ENCODE measurements around the gene DHX34.
"Not testable (repeated sequence)": the region's sequence is repeated elsewhere in the genome, so short reads cannot be mapped to it uniquely, and the experiment has no call there.

The DHX34 gene

DNA sequence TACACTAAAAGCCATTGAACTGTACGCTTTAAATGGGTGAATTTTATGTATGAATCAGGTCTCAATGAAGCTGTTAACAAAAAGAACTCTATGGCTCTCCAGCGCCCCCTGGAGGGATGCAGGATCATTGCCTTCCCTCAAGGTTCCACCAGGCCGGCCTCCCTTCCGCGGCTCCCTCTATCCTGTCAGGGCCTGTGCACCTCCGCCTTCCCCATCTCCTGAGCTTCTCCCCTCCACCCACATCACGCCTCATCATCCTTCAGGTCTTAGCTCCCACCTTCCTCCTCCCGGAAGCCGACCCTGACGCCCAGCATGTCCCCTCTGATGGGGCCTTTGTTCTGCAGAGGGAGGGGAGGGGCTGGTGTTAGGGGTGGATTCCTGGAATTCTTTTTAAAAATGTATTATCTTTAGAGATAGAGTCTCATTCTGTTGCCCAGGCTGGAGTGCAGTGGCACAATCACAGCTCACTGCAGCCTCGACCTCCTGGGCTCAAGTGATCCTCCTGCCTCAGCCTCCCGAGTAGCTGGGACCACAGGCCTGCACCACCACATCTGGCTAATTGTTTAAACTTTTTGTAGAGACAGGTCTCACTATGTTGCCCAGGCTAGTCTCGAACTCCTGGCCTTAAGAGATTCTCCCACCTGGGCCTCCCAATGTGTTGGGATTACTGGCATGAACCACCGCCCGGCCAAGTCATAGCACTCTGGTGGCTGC lies 42.6 kb downstream of the DHX34 start:
- peak; percentile 67 for DNase-seq

DNA sequence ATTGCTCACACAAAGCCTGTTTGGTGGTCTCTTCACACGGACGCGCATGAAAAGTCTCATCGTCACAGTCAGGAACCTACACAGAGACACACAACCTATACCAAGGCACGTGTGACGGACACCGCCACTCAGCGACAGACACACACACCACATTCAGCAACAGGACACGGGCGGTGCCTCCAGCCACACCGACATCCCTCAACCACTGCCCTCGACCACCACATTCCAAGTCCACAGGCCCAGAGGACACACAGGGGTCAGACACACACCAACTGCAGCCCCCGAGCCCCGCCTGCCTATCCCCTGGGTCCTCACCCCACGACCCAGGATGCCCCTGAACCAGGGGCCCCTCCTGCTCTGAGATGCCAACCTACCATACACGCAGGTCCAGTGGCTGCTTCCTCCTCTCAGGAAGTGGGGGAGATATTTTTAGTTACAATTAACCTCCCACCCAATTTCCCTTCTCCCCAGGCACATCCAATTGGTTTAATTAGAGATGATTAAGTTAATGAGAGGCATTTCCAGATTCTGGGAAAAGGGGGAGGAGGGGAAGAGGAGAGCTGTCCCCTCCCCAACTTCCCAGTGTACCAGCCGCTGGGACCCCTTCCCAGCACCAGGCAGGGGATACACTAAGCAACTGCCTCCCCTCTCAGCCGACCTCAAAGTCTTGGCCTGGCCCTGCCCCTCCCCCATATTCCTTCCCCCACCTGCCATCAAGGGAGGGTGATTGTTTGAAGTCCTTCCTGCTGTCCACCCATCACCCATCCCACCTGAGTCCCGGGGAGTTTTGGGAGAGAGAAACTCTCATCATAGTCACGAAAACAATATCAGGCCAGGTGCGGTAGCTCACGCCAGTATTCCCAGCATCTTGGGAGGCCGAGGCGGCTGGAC lies 49.8 kb downstream of the DHX34 start:
- DNase-seq, result no peak

DNA sequence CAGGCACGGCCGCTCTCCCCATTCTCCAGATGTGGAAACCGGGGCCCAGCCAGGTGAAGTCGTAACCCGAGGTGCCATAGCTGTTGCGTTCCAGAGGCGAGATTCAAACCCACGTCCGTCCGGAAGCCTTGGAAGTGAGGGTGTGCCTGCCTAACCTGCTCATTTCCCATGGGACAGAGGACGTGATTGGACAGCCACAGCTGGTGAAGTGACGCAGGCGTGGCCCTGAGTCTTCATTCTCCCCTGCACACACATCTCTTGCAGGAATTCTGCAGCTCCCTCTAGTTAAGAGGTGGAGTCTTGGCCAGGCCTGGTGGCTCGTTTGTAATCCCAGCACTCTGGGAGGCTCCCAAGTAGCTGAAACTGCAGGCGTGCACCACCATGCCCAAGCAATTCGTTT lies 53.4 kb downstream of the DHX34 start:
- no peak for DNase-seq

DNA sequence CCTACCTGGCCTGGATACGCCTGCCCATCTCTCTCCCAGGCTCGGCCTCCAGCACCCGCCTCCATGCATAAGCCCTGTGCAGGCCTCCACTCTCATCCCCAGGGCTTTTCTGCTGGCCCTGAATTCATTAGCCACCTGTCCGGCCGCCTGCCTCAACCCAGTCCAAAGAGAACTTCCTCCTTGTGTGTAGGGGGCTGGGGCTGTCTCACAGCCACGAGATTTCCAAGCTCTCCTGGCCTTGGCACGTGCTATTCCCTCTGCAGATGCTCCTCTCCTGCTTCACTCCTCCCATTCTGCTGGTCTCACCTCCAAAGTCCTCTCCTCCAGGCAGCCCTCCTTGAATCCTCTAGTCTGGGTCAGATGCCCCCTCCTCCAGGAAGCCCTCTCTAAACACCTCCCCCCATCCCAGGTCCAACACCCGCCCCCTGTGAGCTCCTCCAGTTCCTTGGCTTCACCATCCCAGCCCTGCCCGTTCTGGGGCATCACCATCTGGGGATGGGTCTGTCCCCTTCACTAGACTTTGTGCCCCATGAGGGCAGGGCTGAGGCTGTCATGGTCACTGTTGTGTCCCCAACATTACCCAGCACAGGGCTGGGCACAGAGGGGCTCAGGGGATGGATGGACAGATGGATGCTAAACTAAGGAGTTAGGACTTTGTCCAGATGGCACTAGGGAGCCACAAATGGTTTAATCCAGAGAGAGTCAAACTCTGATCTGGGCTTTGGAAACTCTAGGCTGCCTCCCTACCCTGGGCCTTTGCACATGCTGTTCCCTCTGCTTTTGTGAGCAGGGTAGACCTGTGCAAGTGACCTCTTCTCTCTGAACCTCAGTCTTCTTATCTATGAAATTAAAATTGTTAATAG lies 55.5 kb downstream of the DHX34 start:
- DNase-seq, result no peak

DNA sequence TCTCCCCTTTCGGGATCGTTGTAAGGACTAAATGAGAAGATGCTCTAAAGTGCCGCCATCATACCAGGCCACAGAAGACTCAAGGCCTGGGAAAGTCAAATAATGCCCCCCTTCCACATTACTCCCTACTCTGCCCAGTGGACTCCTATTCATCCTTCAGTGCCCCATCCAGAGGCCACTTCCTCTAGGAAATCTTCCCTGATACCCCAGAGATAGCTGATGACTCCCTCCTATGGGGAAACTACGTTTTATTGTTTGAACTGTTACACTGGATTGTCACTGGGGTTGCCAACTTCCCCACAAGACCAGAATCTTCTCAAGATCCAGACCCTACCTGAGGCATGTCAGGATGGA lies 56.1 kb downstream of the DHX34 start:
- DNase-seq, result no peak

DNA sequence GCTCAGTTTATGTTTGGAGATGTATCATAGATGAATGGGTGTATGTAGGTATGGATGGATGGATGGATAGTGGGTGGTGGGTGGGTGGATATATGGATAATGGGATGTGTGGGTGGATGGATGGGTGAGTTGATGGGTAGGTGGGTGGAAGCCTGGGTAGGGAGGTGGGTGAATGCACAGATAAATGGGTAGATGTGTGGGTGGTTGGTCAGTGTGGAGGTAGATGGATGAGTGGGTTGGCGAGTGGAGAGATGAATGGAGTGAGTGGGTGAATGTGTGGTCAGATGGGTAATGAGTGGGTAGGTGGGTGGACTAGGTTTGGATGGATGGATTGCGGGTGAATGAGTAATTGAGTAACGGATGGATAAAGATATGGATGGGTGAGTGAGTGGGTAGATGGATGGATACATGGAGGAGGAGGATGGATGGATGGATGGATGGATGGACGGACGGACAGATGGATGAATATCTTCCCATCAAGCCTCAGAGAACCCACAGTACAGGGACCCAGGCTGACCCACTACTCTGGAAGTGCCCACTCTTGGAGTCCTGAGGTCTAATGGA lies 56.8 kb downstream of the DHX34 start:
- DNase-seq, result no peak

DNA sequence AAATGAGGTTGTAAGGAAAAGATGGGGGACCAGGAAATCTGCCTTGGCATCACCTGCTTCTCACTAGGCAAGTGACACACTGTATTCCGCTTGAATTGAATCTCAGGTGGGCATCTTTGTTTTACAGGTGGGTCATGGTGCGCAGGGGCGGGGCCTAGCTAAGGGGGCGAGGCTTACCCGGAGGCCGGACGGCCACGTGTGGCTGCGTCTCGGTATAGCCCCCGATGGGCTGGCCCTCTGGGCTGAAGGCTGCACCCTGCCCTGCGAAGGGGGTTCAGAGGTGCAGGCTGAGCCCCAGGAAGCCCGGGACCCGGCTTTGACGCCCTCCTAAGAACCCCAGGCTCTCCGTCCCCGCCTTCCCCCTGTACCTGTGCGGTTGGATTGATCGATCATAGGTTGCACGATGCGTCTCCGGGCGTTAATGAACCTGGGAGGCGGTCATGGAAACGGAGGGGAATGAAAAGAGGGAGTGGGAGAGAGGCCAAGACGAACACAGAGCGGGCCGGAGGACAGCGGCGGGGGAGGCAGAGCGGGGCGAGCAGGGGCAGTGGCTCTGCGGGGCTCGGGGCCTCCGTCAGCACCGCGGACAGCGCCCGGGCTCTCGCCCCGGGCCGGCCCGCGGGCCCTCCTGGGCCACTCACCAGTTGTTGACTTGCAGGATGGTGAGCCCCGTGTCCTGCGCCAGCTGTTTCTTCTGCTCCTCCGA lies 57.7 kb downstream of the DHX34 start:
- DNase-seq, result no peak

DNA sequence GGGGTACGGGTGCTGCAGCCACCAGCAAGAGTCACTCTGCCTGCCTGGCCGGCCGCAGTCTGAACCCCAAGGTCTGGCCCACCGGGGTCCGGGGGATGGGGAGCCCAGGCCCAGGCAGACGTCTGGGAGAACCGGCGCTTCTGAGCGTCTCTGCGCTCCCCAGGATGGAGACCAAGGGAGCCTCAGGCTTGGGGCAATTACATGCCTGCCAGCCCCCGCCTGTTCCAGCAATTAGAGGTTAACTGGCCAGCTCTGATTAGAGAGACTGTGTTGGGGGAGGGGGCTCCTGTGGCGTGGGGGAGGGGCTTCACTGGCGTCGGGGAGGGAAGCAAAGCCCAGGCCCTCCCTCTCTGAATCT lies 58.3 kb downstream of the DHX34 start:
- DNase-seq, result no peak

DNA sequence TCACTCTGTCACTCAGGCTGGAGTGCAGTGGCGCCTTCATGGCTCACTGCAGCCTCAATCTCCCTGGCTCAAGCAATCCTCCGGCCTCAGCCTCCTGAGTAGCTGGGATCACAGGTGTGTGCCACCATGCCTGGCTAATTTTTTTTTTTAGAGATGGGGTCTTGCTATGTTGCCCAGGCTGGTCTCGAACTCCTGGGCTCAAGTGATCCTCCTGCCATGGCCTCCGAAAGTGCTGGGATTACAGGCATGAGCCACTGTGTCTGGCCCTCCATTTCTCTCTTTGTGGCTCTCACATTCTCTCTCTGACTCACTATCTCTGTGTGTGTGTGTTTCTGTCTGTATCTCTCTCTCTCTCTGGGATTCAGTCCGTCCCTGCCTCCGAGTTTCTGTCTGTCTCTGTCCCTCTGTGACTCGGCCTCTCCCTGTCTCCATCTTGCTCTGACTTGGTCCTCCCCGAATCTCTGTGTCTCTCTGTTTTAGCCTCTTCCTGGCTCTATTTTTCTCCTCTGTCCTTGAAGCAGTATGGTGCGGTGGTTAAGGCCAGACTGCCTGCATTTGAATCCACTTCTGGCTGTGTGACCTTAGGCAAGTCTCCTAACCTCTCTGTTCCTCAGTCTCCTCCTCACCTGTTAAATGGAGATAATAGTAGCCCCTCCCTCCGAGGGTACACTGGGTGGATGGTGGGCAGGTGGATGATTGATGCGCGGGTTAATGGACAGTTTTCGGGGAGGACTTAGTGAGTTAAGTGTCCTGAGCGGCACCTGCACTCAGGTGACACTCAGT lies 59.2 kb downstream of the DHX34 start:
- DNase-seq, result no peak

DNA sequence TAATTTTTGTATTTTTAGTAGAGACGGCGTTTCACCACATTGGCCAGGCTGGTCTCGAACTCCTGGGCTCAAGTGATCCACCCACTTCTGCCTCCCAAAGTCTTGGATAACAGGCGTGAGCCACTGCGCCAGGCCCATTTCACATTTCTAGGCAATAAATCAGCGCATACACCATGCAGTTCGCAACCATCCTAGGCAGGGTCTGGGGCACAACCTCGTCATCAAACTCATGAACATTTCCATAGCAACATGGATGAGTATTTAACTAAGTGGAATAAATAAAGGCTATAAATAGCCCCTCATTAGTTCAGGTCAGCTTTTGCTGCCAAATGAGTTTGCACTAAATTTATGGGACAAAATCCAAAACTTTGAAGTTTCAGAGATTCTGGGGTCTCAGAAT lies 62.0 kb downstream of the DHX34 start:
- no peak for DNase-seq

DNA sequence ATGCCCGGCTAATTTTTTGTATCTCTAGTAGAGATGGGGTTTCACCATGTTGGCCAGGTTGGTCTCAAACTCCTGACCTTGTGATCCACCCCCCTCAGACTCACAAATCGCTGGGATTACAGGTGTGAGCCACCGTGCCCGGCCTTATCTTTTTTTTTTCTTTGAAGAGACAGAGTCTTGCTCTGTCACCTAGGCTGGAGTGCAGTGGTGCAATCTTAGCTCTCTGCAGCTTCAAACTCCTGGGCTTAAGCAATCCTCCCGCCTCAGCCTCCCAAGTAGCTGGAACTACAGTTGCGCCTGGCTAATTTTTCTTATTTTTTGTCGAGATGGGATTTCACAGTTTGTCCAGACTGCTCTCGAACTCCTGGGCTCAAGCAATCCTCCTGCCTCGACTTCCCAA lies 62.6 kb downstream of the DHX34 start:
- DNase-seq, result not testable (repeated sequence)

DNA sequence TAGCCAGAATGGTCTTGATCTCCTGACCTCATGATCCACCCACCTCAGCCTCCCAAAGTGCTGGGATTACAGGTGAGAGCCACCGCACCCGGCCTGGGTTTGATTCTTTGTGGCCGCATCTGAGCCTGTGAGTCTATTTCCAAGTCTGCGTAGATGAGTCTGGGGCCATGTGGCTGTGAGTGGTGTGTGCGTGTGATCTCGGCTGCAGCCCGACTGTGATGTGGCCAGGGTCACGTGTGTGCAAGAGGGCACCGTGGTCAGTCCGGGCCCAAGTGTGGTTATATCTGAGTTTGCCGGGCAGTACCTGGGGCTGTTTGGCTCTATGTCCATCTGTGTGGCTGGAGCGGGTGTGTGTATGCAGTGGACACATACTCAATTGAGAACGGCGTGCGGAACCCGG lies 64.8 kb downstream of the DHX34 start:
- no peak for DNase-seq

DNA sequence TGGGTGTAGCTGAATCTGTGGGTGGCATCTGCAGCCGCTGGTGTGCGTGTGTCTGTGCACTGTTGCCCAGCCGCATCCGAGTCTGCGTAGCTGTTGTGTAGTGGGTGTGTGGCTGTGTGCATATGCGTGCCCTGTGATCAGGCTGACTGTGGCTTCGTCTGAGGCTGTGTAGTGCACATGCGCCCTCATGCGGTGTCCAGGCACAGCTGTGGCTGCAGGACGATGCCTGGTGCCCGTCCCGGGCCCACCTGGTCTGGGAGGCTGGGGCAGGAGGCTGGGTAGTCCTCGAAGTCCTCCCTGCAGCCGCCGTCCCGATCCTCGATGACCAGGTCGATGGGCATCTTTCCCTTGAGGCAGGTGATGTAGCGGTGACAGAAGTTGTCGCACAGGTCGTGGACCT lies 65.4 kb downstream of the DHX34 start:
- DNase-seq, result no peak

DNA sequence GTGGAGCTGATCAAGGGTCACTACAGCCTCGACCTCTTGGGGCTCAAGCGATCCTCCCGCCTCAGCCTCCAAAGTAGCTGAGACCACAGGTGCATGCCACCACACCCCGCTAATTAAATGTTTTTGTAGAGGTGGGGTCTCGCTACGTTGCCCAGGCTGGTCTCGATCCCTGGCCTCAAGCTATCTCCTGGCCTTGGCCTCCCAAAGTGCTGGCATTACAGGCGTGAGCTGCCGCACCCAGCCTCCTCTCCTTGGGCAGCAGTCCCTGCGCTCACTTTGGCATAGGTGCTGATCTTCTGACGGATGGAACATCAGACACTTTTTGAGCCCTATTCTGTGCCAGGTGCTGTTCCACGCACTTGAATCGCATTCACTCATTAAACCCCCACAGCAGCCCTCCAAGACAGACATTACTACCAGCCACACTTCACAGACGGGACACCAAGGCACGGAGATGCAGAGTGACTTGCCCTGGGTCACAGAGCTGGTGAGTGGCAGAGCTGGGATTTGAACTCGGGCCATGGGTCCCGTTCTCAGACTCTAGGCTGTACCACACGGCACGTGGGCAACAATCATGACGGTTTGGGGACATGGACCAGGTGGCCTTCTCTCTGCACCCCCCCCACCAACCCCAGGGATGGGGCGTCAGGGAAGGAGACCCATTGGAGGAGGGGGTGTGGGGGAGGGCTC lies 67.0 kb downstream of the DHX34 start:
- no peak for DNase-seq

DNA sequence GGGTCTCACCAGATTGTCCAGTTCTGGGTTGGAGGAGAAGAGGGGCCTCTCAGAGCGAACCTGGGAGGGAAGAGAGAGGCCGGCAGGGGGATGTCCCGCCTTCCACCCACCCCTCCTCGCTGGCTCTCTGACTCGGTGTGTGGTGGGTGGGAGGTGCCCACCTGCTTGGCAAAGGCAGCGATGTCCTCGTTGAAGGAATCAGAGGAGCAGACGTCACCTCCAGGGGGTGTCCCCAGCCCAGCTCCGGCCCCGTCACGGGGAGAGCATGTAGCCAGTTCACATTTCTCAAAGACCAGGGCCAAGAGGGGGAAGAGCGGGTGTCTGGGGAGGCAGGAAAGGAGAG lies 67.5 kb downstream of the DHX34 start:
- no peak for DNase-seq

DNA sequence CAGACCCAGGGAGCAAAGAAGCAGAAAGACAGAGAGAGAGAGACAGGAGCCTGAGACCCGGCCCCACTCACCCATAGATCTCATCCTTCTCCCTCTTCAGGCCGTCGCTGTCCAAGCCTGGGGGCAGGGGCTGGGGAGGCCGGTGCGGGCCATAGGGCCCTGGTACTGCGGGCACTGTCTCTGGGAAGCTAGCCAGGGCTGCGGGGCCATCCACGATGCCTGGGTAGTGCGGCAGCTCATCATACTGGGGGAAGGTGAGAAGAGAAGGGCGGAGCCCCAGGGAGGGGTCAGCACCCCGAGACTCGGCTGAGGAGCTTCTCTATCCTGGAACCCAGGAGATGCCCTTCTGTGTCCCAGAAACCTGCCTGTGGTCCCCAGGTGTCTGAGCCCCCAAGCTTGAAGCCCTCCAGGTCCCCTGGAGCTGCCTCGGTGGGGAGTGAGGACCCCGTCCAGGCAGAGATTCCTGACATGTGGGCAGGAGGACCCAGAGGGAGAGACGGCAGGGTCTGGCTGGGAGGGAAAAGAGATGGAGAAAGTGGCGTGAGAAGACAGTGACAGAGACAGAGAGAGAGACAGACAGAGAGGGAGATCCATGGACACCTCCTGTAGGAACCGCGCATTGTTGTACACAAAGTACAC lies 68.1 kb downstream of the DHX34 start:
- DNase-seq, result no peak

DNA sequence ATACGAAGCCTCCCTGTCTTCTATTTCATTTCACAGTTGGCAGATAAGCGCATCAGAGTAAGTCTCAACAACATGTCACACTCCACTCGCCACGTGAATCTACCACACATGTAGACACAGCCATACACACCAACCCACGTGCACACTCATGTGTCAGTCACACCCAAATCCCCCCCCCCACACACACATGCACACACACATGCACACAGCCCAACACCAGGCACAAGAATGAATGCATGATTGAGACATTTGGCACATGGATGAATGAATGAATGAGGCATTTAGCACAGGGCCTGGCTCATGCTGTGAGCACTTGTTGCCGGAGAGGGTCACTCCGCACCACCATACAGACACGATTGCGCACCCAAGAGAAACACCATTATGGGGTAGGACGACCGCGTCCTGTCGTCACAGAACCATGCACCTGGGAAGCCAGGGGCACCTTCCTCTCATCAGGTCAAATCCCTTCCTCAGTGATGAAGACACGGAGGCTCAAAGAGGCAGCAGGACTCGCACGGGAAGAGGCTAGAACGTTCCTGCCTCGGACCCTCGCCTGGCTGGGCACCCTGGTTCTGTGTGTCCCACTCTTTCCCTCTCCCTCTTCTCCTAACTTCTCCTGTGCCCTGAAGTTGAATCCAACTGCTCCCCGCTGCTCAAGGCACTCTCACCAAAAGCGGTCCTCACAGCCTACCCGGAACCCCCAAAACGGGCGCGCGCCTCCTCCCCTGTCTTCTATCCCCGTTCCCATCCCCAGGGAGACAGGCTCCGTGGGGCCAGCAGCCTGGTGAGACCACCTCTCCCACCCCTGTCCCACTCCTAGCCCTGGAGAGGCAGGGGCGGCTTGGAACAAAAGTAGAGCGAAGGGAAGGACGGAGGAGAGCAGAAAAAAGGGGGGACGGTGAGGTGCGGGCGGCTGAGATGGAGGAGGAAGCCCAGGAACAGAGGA lies 68.9 kb downstream of the DHX34 start:
- no peak for DNase-seq

DNA sequence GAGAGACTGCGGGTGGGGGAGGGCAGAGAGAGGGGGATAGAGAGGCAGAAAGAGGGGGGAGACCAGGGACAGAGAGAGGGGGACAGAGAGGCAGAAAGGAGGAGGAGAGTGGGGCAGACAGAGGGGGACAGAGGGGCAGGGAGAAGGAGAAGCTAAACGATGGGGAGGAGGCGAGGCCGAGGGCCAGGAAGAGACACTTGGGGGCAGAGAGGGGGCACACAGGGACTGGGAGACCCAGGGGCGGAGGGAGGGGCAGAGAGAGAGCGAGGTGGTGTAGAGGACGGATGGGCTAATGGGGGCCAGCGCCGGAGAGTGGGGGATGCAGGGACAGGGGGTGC lies 69.5 kb downstream of the DHX34 start:
- DNase-seq, result no peak

DNA sequence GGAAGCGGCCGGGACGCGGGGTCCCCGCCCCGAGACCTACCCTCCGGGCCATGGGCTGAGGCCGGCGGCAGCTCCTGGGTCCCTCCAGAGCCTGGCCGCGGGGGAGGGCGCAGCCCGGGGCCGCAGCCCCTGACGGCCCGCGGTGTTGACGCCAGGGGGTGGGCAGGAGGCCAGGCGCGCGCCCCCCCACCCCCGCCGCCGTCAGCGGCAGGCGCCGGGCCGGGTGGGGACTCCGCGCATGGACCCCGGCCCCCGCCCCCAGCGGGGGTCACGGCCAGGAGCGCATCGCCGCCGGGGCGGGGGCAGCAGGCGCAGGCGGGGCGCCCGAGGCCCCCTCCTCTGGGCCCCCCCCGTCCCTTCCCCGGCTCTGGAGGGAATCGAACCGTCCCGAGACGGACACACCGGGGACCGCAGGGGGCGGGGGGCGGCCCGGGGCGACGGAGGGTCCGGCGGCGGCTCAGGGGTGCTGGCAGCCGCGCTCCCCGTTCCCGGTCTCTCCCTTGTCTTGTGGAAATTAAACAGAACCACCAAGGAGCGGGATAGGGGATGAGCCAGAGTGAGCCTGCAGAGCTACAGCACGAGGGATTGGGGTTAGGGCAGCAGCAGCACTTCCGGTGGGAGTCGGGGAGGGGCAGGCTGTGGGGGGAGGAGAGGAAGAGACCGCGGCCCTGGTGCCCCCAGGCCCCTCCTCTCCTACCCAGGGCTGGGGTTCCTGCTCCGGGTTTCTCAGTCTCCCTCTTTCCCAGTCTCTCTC lies 70.1 kb downstream of the DHX34 start, which contains the start of gene MEIS3:
MEIS3 (minus strand) TSS at position 498 of the 754 bp plus-strand sequence; CDS start at position 52, 446 bp downstream.
- DNase-seq, result no peak

All from stimulated activated naive CD4-positive, alpha-beta T cell treated with Interleukin-2 at 50 U/mL for 16 hours (primary cell).